Type B pancreatic cell (in vitro differentiated cells): ENCODE measurements around the gene SKIC8. TPM values are rescaled to one million over a fixed set of nuclear protein-coding genes. Genes with fewer than 3 reads are reported as not detected.

Source experiments
- DNase-seq: peaks from one replicate; pipeline ENCODE4 v3.0.0; 2021; ENCODE audit warnings: mixed read lengths; ENCODE audit not compliant: unreplicated experiment; ENCODE audit errors: extremely low spot score
- H3K27ac Mint-ChIP-seq: 2 replicates; pipeline ENCODE4 v1.8.0; 2021; ENCODE audit warnings: mild to moderate bottlenecking, mixed read lengths
- H3K27me3 Mint-ChIP-seq: 2 replicates; pipeline ENCODE4 v1.8.0; 2021; ENCODE audit warnings: mixed read lengths
- H3K36me3 Mint-ChIP-seq: 2 replicates; pipeline ENCODE4 v1.8.0; 2021; ENCODE audit warnings: mixed read lengths
- H3K4me1 Mint-ChIP-seq: one replicate; pipeline ENCODE4 v1.8.0; 2021; ENCODE audit warnings: mixed read lengths; ENCODE audit not compliant: unreplicated experiment
- H3K4me3 Mint-ChIP-seq: 2 replicates; pipeline ENCODE4 v1.8.0; 2021; ENCODE audit warnings: mild to moderate bottlenecking, mixed read lengths
- H3K9me3 Mint-ChIP-seq: 2 replicates; pipeline ENCODE4 v1.8.0; 2021; ENCODE audit warnings: mixed read lengths
- CTCF ChIP-seq: fragments of 200-600 bp; sonication (generic); conservative IDR thresholded peaks from 2 replicates; pipeline ENCODE4 v1.5.0; 2021; ENCODE audit warnings: antibody characterized with exemption, mild to moderate bottlenecking
- total RNA-seq: library from RNA; stranded (reverse); gene quantifications from 2 replicates; pipeline ENCODE4 v1.2.1, GENCODE V29; 2021; ENCODE audit warnings: low replicate concordance

The SKIC8 gene
- total RNA-seq, 1 donor from 2014 or later = 54.4 TPM

GRCh38 chr15:78315686-78316282, 16.4 kb upstream of the SKIC8 start:
- Mint-ChIP-seq H3K27ac (peak overlapping the region; percentile 95), H3K36me3 (no peaks in the 10 kb centered on the region), H3K4me1 (peaks cover 50% of the 10 kb centered on the region), H3K27me3 (peaks cover 15% of the 10 kb centered on the region), H3K9me3 (no peaks in the 10 kb centered on the region), H3K4me3 (peak overlapping the region; percentile 73)
- DNase-seq = no peak
- peak; percentile 69 for TF ChIP-seq CTCF

GRCh38 chr15:78314181-78314581, 14.8 kb upstream of the SKIC8 start:
- H3K4me1 Mint-ChIP-seq = peaks cover 49% of the 10 kb centered on the region
- H3K9me3 Mint-ChIP-seq = no peaks in the 10 kb centered on the region
- H3K27ac Mint-ChIP-seq = peak overlapping the region; percentile 50
- H3K27me3 Mint-ChIP-seq = peaks cover 10% of the 10 kb centered on the region
- no peak for DNase-seq
- no peak overlapping the region for H3K4me3 Mint-ChIP-seq
- H3K36me3 Mint-ChIP-seq = no peaks in the 10 kb centered on the region
- no peak for TF ChIP-seq CTCF

- Mint-ChIP-seq H3K27me3 (peaks cover 6% of the 10 kb centered on the region), H3K9me3 (no peaks in the 10 kb centered on the region), H3K4me3 (no peak overlapping the region), H3K4me1 (peaks cover 41% of the 10 kb centered on the region), H3K36me3 (no peaks in the 10 kb centered on the region), H3K27ac (peak overlapping the region; percentile 52)
- no peak for DNase-seq
- no peak for TF ChIP-seq CTCF
These were observed 14.0 kb upstream of the SKIC8 start for GRCh38 chr15:78313383-78313782.

- H3K4me3 Mint-ChIP-seq = peak overlapping the region; percentile 7
- peaks cover 41% of the 10 kb centered on the region for H3K4me1 Mint-ChIP-seq
- H3K27ac Mint-ChIP-seq = peak overlapping the region; percentile 52
These were observed 13.5 kb upstream of the SKIC8 start for GRCh38 chr15:78312957-78313356.

DNA sequence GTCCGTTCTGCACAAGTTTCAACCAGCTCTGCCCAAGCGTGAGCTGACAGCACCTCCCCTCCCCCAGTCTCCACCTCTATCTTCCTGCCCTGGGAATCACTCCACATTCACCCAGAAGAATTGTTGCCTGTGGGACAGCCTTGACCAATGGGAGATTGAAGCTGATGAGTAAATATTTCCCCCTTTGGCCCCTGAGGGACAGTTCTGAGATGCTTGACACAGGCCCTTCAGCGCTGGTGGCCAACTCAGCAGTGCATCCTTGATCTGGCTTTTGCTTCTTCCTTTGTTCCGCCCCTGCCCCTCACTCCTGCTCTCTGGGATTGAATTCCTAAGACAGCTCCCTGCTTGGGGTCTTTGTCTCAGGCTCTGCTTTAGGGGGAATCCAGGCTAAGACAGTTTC, 13.1 kb upstream of the SKIC8 start:
- no peak for TF ChIP-seq CTCF
- Mint-ChIP-seq H3K36me3 (no peaks in the 10 kb centered on the region), H3K4me3 (peak overlapping the region; percentile 7), H3K27ac (peak overlapping the region; percentile 52), H3K9me3 (no peaks in the 10 kb centered on the region), H3K27me3 (peaks cover 10% of the 10 kb centered on the region), H3K4me1 (peaks cover 40% of the 10 kb centered on the region)
- no peak for DNase-seq

More at GRCh38 chr15:78312957-78313356, 13.5 kb upstream of the SKIC8 start:
- H3K27me3 Mint-ChIP-seq = peaks cover 8% of the 10 kb centered on the region
- DNase-seq = no peak
- no peaks in the 10 kb centered on the region for H3K36me3 Mint-ChIP-seq
- no peaks in the 10 kb centered on the region for H3K9me3 Mint-ChIP-seq
- TF ChIP-seq CTCF = no peak
